T-helper 17 cell (primary cell): ENCODE data around the gene MCM7. TPM values are rescaled to one million over a fixed set of nuclear protein-coding genes. Genes with fewer than 3 reads are reported as not detected.
A peak's percentile ranks its signal among the peaks of the same experiment; 100 is the strongest.

Experiments used
- ATAC-seq: fragments of 150-1000 bp; cut with Tn5 transposase; 2 replicates; pipeline ENCODE4 v1.10.0; 2021; ENCODE audit warnings: mild to moderate bottlenecking, moderate library complexity
- DNase-seq, 3 donors: peaks; one replicate each; pipeline versions ENCODE4 v3.0.0 to v3.0.0-alpha.2; 2020 to 2021
- H3K9me3 ChIP-seq: one replicate; pipeline ENCODE4 v1.7.0; 2013; ENCODE audit warnings: low read length, mild to moderate bottlenecking; ENCODE audit not compliant: control insufficient read depth, poor library complexity, severe bottlenecking
- H3K27ac Mint-ChIP-seq: one replicate; pipeline ENCODE4 v1.8.0; 2022; ENCODE audit warnings: mild to moderate bottlenecking, moderate library complexity, mixed read lengths
- H3K27me3 Mint-ChIP-seq: one replicate; pipeline ENCODE4 v1.8.0; 2022; ENCODE audit warnings: mixed read lengths
- H3K36me3 Mint-ChIP-seq: one replicate; pipeline ENCODE4 v1.8.0; 2022; ENCODE audit warnings: low read depth, mixed read lengths
- H3K4me1 Mint-ChIP-seq: one replicate; pipeline ENCODE4 v1.8.0; 2022; ENCODE audit warnings: mild to moderate bottlenecking, mixed read lengths
- H3K4me3 Mint-ChIP-seq: one replicate; pipeline ENCODE4 v1.8.0; 2022; ENCODE audit warnings: mild to moderate bottlenecking, moderate library complexity, mixed read lengths
- total RNA-seq, 4 donors: library from RNA in 2 of 4; stranded (reverse) in 2 of 4; gene quantifications; one replicate each; pipeline ENCODE4 v1.2.3 and lab custom pipeline; 2022 to 2026

Gene MCM7
- total RNA-seq, 2 donors from 2014 or later, result 111 to 119 TPM

DNA sequence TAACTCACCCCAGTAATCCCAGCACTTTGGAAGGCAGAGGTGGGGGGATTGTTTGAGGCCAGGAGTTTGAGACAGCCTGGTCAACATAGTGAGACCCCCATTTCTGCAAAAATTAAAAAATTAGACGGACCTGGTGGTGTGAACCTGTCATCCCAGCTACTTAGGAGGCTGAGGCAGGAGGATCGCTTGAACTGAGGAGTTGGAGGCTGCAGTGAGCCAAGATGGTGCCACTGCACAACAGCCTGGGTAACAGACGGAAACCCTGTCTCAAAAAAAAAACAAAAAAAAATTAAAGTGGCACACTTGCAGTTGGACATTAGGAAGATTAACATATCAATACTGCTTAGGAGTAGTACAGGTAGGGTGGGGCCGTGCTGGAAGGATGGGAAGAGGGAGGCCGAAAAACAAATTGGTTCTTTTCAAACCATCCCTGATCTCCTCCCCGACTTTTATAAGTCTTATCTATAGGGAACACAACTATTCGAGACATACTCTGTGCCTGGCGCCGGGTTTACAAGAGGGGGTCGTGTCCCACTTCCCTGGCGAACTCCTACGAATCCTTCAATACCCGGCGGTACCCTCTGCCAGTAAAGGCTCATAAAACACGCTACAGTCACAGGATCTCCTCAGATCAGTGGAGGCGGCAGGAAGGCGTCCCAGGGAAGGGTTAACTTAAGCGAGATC, 17.3 kb upstream of the MCM7 start:
- peak overlapping the region; percentile 96 for H3K4me3 Mint-ChIP-seq
- peaks cover 28% of the 10 kb centered on the region for H3K4me1 Mint-ChIP-seq
- peak overlapping the region; percentile 99 for H3K27ac Mint-ChIP-seq
- no peak for DNase-seq
- no peak for ATAC-seq
- H3K27me3 Mint-ChIP-seq, result no peaks in the 10 kb centered on the region
- H3K9me3 ChIP-seq, result no peaks in the 10 kb centered on the region
- H3K36me3 Mint-ChIP-seq, result no peaks in the 10 kb centered on the region

DNA sequence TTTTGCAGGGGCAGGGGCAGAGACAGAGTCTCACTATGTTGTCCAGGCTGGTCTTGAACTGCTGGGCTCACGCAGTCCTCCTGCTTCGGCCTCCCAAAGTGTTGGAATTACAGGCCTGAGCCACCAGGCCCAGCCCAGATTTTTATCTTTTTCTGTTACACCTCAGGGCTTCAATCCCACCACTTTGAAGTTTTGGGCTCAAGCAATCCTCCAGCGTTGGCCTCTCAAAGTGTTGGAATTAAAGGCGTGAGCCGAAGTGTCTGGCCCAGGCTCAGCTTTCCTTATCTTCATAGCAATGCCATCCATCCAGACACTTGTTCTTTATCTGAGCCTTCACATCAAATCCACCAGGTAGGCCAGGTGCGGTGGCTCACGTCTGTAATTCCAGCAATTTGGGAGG, 13.8 kb upstream of the MCM7 start:
- DNase-seq (no peak), ATAC-seq (no peak)
- Mint-ChIP-seq H3K36me3 (no peaks in the 10 kb centered on the region), H3K4me3 (no peak overlapping the region), H3K27ac (no peak overlapping the region), H3K4me1 (peaks cover 18% of the 10 kb centered on the region), H3K27me3 (no peaks in the 10 kb centered on the region)
- H3K9me3 ChIP-seq, result no peaks in the 10 kb centered on the region

DNA sequence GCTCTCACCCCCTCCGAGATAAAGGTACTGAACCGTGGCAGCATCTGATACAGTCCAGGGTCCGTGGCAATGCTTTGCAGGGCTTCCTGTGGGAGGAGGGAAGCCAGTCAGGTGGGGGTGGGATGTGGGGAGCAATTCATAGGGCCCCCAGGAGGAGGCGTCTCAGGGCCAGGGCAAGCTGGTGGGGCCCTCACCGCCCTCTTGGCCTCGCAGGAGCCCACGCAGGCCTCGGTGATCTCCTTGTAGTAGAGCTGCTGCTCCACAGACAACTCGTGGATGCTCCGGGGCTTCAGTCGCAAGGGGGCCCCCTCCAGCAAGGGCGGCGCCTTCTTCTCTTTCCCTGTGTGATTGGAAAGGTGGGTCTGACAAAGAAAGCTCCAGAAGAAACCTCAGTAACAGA, 10.7 kb upstream of the MCM7 start:
- Mint-ChIP-seq H3K27me3 (no peaks in the 10 kb centered on the region), H3K4me3 (no peak overlapping the region), H3K36me3 (no peaks in the 10 kb centered on the region), H3K27ac (no peak overlapping the region), H3K4me1 (peaks cover 3% of the 10 kb centered on the region)
- H3K9me3 ChIP-seq, result no peaks in the 10 kb centered on the region
- DNase-seq, result no peak
- ATAC-seq, result no peak

DNA sequence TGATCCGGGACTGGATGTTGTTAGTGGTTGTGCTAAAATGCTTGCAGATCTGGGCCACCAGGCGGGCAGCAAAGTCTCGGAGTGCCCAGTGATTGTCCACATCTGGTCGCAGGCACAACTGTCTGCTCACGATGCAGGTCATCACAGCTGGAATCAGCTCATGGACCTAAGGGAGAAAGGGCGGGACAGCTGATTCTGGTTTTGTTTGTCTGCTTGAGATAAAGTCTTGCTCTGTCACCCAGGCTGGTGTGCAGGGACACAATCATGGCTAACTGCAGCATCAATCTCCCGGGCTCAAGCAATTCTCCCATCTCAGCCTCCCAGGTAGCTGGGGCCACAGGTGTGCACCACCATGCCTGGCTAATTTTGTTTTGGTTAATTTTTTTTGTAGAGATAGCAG, 10.0 kb upstream of the MCM7 start:
- no peaks in the 10 kb centered on the region for H3K36me3 Mint-ChIP-seq
- DNase-seq (no peak), ATAC-seq (no peak)
- no peak overlapping the region for H3K27ac Mint-ChIP-seq
- H3K9me3 ChIP-seq, result no peaks in the 10 kb centered on the region
- no peak overlapping the region for H3K4me3 Mint-ChIP-seq
- H3K27me3 Mint-ChIP-seq, result no peaks in the 10 kb centered on the region
- H3K4me1 Mint-ChIP-seq, result no peaks in the 10 kb centered on the region

DNA sequence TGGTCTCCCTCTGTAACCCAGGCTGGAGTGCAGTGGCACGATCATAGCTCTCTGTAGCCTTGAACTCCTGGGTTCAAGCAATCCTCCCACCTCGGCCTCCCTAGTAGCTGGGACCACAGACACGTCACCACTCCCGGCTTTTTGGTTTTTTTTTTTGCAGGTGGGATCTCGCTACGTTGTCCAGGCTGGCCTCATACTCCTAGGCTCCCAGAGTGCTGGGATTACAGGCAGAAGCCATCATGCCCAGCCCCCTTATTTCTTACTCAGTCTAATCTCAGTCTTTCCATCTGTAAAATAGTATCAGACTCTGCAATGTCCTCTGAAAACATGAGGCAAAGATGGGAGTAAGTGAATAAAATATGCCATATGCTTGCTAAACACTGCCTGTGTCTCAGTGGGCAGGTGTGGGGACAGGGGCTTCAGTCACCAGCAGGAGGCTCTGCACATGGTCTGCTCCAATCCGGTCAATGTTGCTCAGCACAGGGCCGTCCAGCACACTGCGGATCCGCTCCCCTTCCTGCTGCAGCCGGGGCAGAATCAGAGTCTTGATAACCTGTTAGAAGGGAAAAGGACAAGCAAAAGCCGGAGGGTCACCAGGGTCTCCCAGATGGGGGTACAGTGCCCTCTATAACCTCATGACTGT, 8.4 kb upstream of the MCM7 start:
- H3K4me1 Mint-ChIP-seq, result no peaks in the 10 kb centered on the region
- no peaks in the 10 kb centered on the region for H3K9me3 ChIP-seq
- no peak overlapping the region for H3K4me3 Mint-ChIP-seq
- no peak for ATAC-seq
- no peak overlapping the region for H3K27ac Mint-ChIP-seq
- no peaks in the 10 kb centered on the region for H3K27me3 Mint-ChIP-seq
- H3K36me3 Mint-ChIP-seq, result no peaks in the 10 kb centered on the region
- no peak for DNase-seq

DNA sequence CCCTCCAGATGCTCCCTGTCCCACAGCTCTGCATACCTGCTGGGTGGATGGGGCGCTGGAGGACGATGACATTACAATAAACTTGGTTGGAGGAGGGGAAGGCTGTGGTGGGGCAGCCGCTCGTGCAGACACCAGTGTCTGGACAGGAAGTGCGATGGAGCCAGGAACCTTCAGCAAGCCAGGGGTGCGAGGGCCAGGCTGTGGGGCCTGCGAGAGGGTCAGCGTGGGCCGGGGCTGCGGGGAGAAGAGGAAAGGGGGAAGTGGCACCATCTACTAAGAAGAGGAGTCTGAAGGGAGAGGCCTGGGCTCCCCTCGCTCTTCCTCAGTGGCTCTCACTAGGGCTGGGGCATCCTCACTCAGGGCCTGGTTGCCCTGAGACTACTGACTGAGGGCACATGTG, 6.7 kb upstream of the MCM7 start:
- H3K27me3 Mint-ChIP-seq, result no peaks in the 10 kb centered on the region
- no peak overlapping the region for H3K4me3 Mint-ChIP-seq
- ATAC-seq, result no peak
- H3K4me1 Mint-ChIP-seq, result peaks cover 2% of the 10 kb centered on the region
- DNase-seq, result no peak
- H3K9me3 ChIP-seq, result no peaks in the 10 kb centered on the region
- H3K36me3 Mint-ChIP-seq, result no peaks in the 10 kb centered on the region
- H3K27ac Mint-ChIP-seq, result no peak overlapping the region

DNA sequence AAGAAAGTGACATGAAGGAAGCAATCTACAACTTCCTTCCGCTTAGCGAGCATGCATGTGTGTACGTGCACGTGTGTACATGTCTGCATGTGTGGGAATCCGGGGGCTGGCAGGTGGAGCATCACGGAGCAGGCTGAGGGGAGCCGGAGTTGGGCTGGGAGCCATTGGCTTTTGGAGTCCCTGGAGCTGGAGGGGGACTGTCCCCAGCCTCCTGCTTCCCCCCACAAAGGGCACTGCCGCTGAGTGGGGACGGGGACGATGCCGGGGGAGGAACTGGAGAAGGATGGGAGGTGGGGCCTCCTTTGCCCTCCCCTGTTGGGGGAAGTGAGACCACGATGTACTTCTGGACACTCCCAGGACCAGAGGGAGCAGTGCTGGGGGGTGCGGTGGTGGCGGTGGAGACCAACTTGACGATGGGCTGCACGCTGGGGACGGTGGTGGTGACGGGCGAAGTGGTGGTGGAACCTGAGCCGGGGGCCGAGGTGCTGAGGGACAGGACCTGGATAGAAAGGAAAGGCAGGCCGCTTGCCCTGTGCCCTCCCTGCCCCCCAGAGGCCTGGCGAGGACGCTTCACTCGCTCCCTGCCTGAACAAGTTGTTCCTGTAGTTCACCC, 6.0 kb upstream of the MCM7 start:
- DNase-seq (no peak), ATAC-seq (no peak)
- no peak overlapping the region for H3K4me3 Mint-ChIP-seq
- H3K27ac Mint-ChIP-seq, result peak overlapping the region; percentile 24
- H3K36me3 Mint-ChIP-seq, result no peaks in the 10 kb centered on the region
- no peaks in the 10 kb centered on the region for H3K27me3 Mint-ChIP-seq
- peaks cover 5% of the 10 kb centered on the region for H3K4me1 Mint-ChIP-seq
- H3K9me3 ChIP-seq, result no peaks in the 10 kb centered on the region

DNA sequence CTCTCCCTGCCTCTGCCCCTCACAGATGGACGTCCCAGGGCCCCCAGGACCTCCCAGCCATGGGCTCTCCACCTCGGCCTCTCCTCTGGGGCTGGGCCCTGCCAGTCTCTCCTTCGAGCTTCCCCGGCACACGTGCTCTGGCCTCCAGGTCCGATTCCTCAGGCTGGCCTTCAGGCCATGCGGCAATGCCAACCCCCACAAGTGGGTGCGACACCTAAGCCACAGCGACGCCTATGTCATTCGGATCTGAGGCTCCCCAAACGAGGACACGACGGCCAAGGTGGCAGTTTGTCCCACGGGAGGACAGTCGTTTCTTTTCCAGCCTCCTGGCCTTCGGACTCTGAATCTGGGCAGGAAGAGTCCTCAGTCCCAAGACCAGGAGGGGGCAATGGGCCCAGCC, 5.4 kb upstream of the MCM7 start:
- Mint-ChIP-seq H3K27me3 (no peaks in the 10 kb centered on the region), H3K36me3 (no peaks in the 10 kb centered on the region), H3K27ac (peak overlapping the region; percentile 24), H3K4me3 (no peak overlapping the region), H3K4me1 (peaks cover 6% of the 10 kb centered on the region)
- DNase-seq (no peak), ATAC-seq (no peak)
- no peaks in the 10 kb centered on the region for H3K9me3 ChIP-seq

DNA sequence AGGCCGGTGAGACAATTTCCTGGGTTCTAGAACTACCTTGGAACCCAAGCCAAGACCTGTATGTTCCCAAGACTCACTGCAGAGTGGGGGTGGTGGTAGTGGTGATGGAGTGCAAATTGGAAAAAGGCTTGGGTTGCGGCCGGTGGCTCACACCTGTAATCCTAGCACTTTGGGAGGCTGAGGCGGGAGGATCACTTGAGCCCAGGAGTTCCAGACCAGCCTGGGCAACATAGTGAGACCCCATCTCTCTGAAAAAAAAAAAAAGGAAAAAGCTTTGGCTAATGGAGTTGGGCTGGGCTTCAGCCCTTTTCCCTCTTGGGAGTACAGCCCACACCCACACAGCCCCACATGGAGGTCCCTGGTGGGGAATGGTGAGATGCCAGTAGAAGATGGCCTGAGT, 4.3 kb upstream of the MCM7 start:
- Mint-ChIP-seq H3K27me3 (no peaks in the 10 kb centered on the region), H3K27ac (no peak overlapping the region), H3K4me1 (peaks cover 12% of the 10 kb centered on the region), H3K36me3 (no peaks in the 10 kb centered on the region), H3K4me3 (no peak overlapping the region)
- H3K9me3 ChIP-seq, result no peaks in the 10 kb centered on the region
- DNase-seq (no peak), ATAC-seq (no peak)

DNA sequence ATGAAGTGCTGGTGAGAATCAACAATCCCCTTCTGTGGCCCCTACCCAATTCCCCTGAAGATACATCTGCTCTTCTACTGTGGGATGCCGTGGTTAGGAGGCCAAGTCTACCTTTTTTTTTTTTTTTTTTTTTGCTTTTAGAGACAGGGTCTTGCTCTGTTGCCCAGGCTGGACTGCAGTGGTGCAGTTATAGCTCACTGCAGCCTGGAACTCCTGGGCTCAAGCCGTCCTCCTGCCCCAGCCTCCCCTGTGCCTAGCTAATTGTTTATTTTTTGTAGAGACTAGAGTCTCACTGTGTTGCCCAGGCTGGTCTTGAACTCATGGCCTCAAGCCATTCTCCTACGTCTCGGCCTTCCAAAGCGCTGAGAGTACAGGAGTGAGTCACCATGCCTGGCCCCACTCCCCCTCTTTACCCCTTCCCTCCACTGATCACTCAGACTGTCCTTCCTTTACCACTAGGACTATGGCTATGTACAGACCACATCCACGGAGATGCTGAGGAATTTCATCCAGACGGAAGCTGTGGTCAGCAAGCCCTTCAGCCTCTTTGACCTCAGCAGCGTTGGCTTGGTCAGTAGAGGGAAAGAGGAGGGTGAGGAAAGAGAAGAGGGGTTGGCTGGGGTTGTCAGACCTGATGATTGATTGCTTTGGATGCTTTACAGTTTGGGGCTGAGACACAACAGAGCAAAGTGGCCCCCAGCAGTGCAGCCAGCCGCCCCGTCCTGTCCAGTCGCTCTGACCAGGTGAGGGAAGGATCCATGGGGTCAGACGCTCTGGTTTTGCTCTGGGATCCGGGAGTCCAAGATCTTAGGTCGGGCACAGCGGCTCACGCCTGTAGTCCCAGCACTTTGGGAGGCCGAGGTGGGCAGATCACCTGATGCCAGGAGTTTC, 2.0 kb upstream of the MCM7 start:
- Mint-ChIP-seq H3K27me3 (no peaks in the 10 kb centered on the region), H3K36me3 (no peaks in the 10 kb centered on the region), H3K27ac (peak overlapping the region; percentile 96)

DNA sequence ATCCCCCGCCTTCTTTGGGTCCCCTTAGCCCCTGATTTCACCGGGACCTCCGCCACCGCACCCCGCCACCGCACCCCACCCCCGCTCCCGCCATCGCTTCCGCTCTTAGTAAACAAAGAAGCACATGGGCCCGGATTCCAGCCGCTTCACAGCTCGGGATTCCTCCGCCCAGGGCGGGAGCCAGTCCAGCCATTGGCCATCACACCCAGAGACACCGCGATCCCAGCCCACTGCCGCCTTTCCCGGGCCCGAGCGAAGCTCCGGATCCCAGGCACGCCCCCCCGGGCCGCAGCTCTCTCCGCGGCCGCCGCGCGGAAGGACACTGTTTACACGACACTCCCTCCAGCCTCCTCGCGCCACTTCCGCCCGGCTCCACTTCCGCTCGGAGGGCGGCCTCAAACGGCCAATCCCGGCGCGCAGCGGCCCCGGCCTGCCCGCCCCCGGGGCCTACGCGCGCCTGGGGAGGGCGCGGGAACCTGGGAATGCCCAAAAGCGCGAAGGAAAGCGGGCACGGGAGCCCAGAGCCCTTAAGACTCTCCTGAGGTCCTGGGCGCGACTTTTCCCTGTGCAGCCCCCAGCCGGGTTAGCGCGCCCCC, 679 bp downstream of the MCM7 start:
- DNase-seq, result peak; percentile 76 to 81 (median 79)
- H3K4me1 Mint-ChIP-seq, result peaks cover 41% of the 10 kb centered on the region
- peak; percentile 77 for ATAC-seq
- H3K4me3 Mint-ChIP-seq, result peak overlapping the region; percentile 94
- H3K27me3 Mint-ChIP-seq, result no peaks in the 10 kb centered on the region
- no peaks in the 10 kb centered on the region for H3K9me3 ChIP-seq
- H3K27ac Mint-ChIP-seq, result peak overlapping the region; percentile 96
- peaks cover 4% of the 10 kb centered on the region for H3K36me3 Mint-ChIP-seq

More for the DNA sequence above, 2.0 kb upstream of the MCM7 start:
- no peaks in the 10 kb centered on the region for H3K9me3 ChIP-seq
- DNase-seq (no peak), ATAC-seq (no peak)
- peaks cover 34% of the 10 kb centered on the region for H3K4me1 Mint-ChIP-seq
- H3K4me3 Mint-ChIP-seq, result peak overlapping the region; percentile 81

DNA sequence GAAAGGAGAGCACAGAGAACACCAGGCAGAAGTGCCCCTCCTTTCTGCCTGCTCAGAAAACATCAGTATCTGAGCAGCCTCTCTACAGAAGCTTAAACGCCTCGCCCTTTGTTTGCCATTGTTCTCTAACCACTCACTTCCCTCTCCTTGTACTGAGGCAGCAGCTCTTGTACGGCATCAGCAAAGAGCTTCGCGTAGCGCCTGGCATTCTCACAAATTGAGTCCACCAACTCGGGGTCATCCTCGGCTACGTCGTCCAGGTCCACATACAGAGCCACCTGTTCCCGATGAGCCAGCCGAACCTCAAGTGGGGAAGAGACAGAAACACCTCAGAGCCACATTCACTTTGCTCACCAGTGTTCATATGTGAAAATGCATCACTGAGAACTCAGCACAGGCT, 1.7 kb downstream of the MCM7 start:
- H3K9me3 ChIP-seq, result no peaks in the 10 kb centered on the region
- ATAC-seq, result no peak
- Mint-ChIP-seq H3K27ac (peak overlapping the region; percentile 96), H3K4me1 (peaks cover 41% of the 10 kb centered on the region), H3K36me3 (peaks cover 4% of the 10 kb centered on the region), H3K4me3 (peak overlapping the region; percentile 94), H3K27me3 (no peaks in the 10 kb centered on the region)
- DNase-seq, result no peak

DNA sequence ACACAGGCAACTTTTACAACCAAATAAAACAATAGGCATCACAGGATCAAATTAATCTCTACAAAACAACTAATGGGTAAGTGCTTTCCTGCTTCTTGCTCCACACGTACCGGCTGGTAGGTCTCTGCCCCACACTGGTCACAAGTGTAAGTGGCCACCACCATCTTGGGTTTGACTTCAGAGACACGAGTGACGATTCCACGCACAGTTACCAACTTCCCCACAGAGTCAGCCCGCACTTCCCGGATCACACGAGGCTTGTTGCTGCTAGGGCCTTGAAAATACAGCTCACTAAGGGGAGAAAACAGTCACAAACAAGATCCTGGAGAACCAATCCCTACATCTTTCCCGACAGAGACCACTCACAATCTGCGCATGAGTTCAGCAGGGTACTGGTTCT, 2.3 kb downstream of the MCM7 start:
- H3K4me1 Mint-ChIP-seq, result peaks cover 40% of the 10 kb centered on the region
- H3K36me3 Mint-ChIP-seq, result peaks cover 4% of the 10 kb centered on the region
- ATAC-seq (no peak), DNase-seq (no peak)
- peak overlapping the region; percentile 96 for H3K27ac Mint-ChIP-seq
- no peaks in the 10 kb centered on the region for H3K27me3 Mint-ChIP-seq
- peak overlapping the region; percentile 94 for H3K4me3 Mint-ChIP-seq
- no peaks in the 10 kb centered on the region for H3K9me3 ChIP-seq
